Gastroesophageal sphincter (tissue), 4 donors: Measurements from ENCODE around the gene CFAP74. TPM values are rescaled to one million over a fixed set of nuclear protein-coding genes. Genes with fewer than 3 reads are reported as not detected.
A peak's percentile ranks its signal among the peaks of the same experiment; 100 is the strongest.

ENCODE experiments used
- ATAC-seq: fragments of 150-250 bp; one replicate; pipeline ENCODE4 v1.9.1; 2016; ENCODE audit warnings: mild to moderate bottlenecking, moderate library complexity
- H3K27ac ChIP-seq, 4 donors: fragments of 200-600 bp; sonication (generic) in 3 of 4; 1 replicate in 3 of 4; 2 replicates in 1 of 4; pipeline ENCODE4 v1.5.1; 2016 to 2019
- H3K27me3 ChIP-seq: fragments of 200-600 bp; sonication (generic); one replicate; pipeline ENCODE4 v1.5.1; 2019
- H3K36me3 ChIP-seq, 2 donors: fragments of 200-600 bp; sonication (generic); one replicate each; pipeline ENCODE4 v1.5.1; 2019; ENCODE audit warnings: control low read depth in 1 of 2
- H3K4me1 ChIP-seq, 3 donors: fragments of 200-600 bp; sonication (generic); 1 replicate in 2 of 3; 2 replicates in 1 of 3; pipeline ENCODE4 v1.5.1; 2016 to 2019; ENCODE audit warnings: control low read depth in 2 of 3
- H3K4me3 ChIP-seq, 2 donors: fragments of 200-600 bp; sonication (generic); one replicate each; pipeline ENCODE4 v1.5.1; 2019; ENCODE audit warnings: mild to moderate bottlenecking in 1 of 2, moderate library complexity in 1 of 2
- H3K9me3 ChIP-seq, 3 donors: fragments of 200-600 bp; sonication (generic); one replicate each; pipeline ENCODE4 v1.5.1; 2017 to 2019; ENCODE audit warnings: control low read depth in 2 of 3
- EP300 ChIP-seq: sonication (generic); formaldehyde crosslinking; IDR thresholded peaks from one replicate; pipeline ENCODE4 v1.6.1; 2017; ENCODE audit warnings: antibody characterized with exemption, mild to moderate bottlenecking
- POLR2A ChIP-seq, 2 donors: fragments of 450-650 bp; IDR thresholded peaks; one replicate each; pipeline ENCODE4 v1.6.1; 2017; ENCODE audit warnings: antibody characterized with exemption in 2 of 2, mild to moderate bottlenecking in 2 of 2, moderate library complexity in 1 of 2
- POLR2AphosphoS5 ChIP-seq: sonication (generic); formaldehyde crosslinking; IDR thresholded peaks from one replicate; pipeline ENCODE4 v1.6.1; 2017; ENCODE audit warnings: antibody characterized with exemption
- WGBS, 2 donors: methylation state at CpG; one replicate each; pipeline ENCODE4 v1.1.5; 2018; ENCODE audit warnings: low coverage in 1 of 2; 5-methylcytosine and 5-hydroxymethylcytosine counted together
- total RNA-seq, 4 donors: library from RNA; depleted of rRNA; stranded (reverse); fragments of >200 nt; gene quantifications; one replicate each; pipeline ENCODE4 v1.1.0, GENCODE V29; 2016
- TF ChIP-seq, protein P1 (sequence below), 4 experiments: fragments of 200-600 bp in 2 of 4; fragments of 450-650 bp in 2 of 4; sonication (generic) in 1 of 4; IDR thresholded peaks; one replicate each; pipeline ENCODE4 v1.5.1; 2017 to 2019; ENCODE audit warnings: antibody characterized with exemption in 4 of 4, mild to moderate bottlenecking in 2 of 4, moderate library complexity in 2 of 4

CFAP74 gene
- total RNA-seq, 4 donors from 2014 or later: 0.12 TPM; not detected in 3

DNA sequence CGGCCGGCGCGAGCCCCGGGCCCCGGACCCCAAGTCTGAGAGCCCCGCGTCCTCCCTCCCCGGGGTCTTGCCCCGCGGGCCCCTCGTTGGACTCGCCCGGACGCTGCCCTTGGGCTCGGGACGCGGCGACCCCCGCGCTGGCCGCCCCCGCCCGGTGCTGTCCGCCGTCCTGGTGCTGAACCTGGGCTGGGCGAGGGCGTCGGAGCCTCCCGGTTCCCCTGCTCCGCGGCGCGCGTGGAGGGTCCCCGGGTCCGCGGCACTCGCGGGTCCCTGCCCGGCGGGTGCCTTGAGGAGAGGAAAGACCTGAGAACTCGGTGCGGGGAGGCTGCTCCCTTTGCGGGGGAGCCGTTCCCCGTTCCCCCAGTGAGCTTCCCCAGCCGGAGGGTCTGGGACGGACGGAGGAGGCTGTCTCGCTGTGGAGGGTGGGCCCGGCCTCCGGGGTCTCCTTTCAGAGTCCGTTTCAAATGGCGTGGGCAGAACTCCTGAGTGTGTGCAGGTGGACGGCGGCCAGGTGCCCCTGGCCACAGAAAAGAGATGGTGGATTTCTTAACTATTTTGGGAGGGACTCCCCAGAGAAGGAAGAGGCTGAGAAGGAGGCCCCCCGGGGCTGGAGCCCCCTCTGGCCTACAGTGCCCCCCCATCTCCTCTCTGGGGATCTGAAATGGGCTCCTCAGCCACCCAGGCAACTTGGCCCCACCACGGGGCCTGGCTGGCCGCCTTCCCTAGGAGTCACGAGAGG lies 16.2 kb upstream of the CFAP74 start:
- no peak for ATAC-seq

DNA sequence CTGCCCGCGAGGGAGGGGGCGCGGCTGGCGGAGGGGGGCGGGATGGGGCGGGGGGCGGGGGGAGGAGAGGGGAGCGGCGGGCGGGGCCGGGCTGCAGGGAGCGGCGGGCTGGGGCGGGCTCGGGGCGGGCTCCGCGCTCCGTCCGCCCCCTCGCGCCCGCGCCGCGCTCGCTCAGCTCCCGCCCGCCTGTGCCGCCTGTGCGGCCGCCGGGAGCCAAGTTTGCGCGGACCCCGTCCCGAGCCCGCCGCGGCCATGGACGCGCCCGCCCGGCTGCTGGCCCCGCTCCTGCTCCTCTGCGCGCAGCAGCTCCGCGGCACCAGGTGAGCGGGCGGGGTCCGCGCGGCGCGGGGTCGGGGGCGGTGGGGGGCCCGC lies 15.6 kb upstream of the CFAP74 start, which contains the start of gene GABRD:
TSS of gene GABRD (plus strand) at position 174 of the 372 bp plus-strand sequence. CDS start at position 253, 79 bp downstream.
- Histone ChIP-seq H3K4me3 (peak within 1 kb of the TSS in 1 of 2 donors; percentile 40), H3K4me1 (peaks cover 0 to 18% (median 5%) of the 10 kb centered on the region in 3 donors), H3K9me3 (no peaks in the 10 kb centered on the region), H3K36me3 (no peaks in the 10 kb centered on the region), H3K27ac (no peak within 1 kb of the TSS), H3K27me3 (peaks cover 99% of the 10 kb centered on the region)
- no CpG with 5 or more reads among the region's 60 CpGs for WGBS, 2 donors
- TF ChIP-seq POLR2A (IDR thresholded peaks at IDR 0.05) (no peak), POLR2AphosphoS5 (no peak), EP300 (no peak)
- TF ChIP-seq, protein P1, sequence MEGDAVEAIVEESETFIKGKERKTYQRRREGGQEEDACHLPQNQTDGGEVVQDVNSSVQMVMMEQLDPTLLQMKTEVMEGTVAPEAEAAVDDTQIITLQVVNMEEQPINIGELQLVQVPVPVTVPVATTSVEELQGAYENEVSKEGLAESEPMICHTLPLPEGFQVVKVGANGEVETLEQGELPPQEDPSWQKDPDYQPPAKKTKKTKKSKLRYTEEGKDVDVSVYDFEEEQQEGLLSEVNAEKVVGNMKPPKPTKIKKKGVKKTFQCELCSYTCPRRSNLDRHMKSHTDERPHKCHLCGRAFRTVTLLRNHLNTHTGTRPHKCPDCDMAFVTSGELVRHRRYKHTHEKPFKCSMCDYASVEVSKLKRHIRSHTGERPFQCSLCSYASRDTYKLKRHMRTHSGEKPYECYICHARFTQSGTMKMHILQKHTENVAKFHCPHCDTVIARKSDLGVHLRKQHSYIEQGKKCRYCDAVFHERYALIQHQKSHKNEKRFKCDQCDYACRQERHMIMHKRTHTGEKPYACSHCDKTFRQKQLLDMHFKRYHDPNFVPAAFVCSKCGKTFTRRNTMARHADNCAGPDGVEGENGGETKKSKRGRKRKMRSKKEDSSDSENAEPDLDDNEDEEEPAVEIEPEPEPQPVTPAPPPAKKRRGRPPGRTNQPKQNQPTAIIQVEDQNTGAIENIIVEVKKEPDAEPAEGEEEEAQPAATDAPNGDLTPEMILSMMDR (IDR thresholded peaks at IDR 0.05): no peak
- no peak for ATAC-seq

More for the DNA sequence above, 16.2 kb upstream of the CFAP74 start:
- Histone ChIP-seq H3K4me1 (peaks cover 0 to 18% (median 5%) of the 10 kb centered on the region in 3 donors), H3K27me3 (peaks cover 100% of the 10 kb centered on the region), H3K4me3 (peak overlapping the region in 1 of 2 donors; percentile 40), H3K36me3 (no peaks in the 10 kb centered on the region), H3K9me3 (no peaks in the 10 kb centered on the region), H3K27ac (no peak overlapping the region)
- TF ChIP-seq POLR2A (IDR thresholded peaks at IDR 0.05) (no peak), POLR2AphosphoS5 (no peak), EP300 (no peak)
- TF ChIP-seq, protein P1 (IDR thresholded peaks at IDR 0.05): no peak
- no CpG with 5 or more reads among the region's 61 CpGs for WGBS, 2 donors

- TF ChIP-seq, protein P1 (IDR thresholded peaks at IDR 0.05): no peak
- TF ChIP-seq POLR2A (IDR thresholded peaks at IDR 0.05): no peak
- no peak for TF ChIP-seq POLR2AphosphoS5
- TF ChIP-seq EP300: no peak
- H3K36me3 ChIP-seq: no peaks in the 10 kb centered on the region
- peaks cover 99% of the 10 kb centered on the region for H3K27me3 ChIP-seq
- peaks cover 0 to 18% (median 5%) of the 10 kb centered on the region in 3 donors for H3K4me1 ChIP-seq
- ATAC-seq: no peak
- WGBS, 2 donors: 24 to 47% methylated on average over 2 to 15 of the region's 48 CpGs
- no peak overlapping the region for H3K4me3 ChIP-seq
- H3K27ac ChIP-seq: no peak overlapping the region
- no peaks in the 10 kb centered on the region for H3K9me3 ChIP-seq
Observed at GRCh38 chr1:2018217-2019171, 14.9 kb upstream of the CFAP74 start.

DNA sequence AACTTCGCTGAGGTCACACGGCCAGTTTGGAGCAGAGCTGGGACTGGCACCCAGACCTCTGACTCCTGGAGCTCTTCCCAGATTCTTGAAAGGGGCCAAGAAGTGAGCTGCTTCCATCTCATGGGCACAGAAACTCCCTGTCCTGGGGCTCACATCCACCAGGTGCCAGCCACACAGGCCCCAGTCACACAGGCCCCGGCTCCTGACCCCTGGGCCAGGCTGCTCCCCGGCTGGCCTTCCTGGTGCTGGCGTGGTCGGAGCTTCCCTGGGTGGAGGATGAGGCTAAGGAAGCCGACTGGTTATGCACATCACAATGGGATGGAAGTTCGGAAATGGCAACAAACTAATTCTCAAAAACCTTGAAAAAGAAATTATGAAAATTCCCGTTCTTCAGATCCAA lies 12.5 kb upstream of the CFAP74 start:
- WGBS, 2 donors: 70 to 73% methylated on average over 2 to 5 of the region's 9 CpGs
- Histone ChIP-seq H3K9me3 (no peaks in the 10 kb centered on the region), H3K4me3 (no peak overlapping the region), H3K27me3 (peaks cover 97% of the 10 kb centered on the region), H3K36me3 (no peaks in the 10 kb centered on the region), H3K4me1 (peaks cover 0 to 18% (median 5%) of the 10 kb centered on the region in 3 donors), H3K27ac (no peak overlapping the region)
- ATAC-seq: no peak
- no peak for TF ChIP-seq EP300
- no peak for TF ChIP-seq POLR2A (IDR thresholded peaks at IDR 0.05)
- no peak for TF ChIP-seq POLR2AphosphoS5
- TF ChIP-seq, protein P1 (IDR thresholded peaks at IDR 0.05): no peak
